K562 (cell line): ENCODE measurements around the gene CCDC106. TPM values are rescaled to one million over a fixed set of nuclear protein-coding genes. Genes with fewer than 3 reads are reported as not detected.

ENCODE experiments used
- CCNT2 ChIP-seq: IDR thresholded peaks from 2 replicates; pipeline ENCODE4 v1.6.1; 2011; ENCODE audit warnings: borderline replicate concordance, low read depth, mild to moderate bottlenecking, moderate library complexity, mixed read lengths, low read length; ENCODE audit not compliant: insufficient read length; ENCODE audit errors: extremely low read depth
- CREBBP ChIP-seq: IDR thresholded peaks from one replicate; pipeline ENCODE4 v1.6.1; 2012; ENCODE audit warnings: low read depth, mild to moderate bottlenecking, control low read depth, inconsistent platforms, low read length
- DMBX1 ChIP-seq: fragments of 250-450 bp; sonication (Bioruptor Pico); IDR thresholded peaks from 2 replicates; pipeline ENCODE4 v1.8.0; 2022; ENCODE audit warnings: inconsistent platforms, mild to moderate bottlenecking, moderate library complexity, borderline replicate concordance
- DNMT1 ChIP-seq: fragments of 450-650 bp; IDR thresholded peaks from 2 replicates; pipeline ENCODE4 v1.6.1; 2016; ENCODE audit warnings: antibody characterized with exemption, mild to moderate bottlenecking
- ELF1 ChIP-seq: fragments of 200-800 bp; sonication (Bioruptor generic); IDR thresholded peaks from 2 replicates; pipeline ENCODE4 v1.6.1; 2016; ENCODE audit warnings: missing genetic modification characterization, missing compliant biosample characterization
- GABPB1 ChIP-seq: sonication (generic); formaldehyde crosslinking; IDR thresholded peaks from 2 replicates; pipeline ENCODE4 v1.8.0; 2022; ENCODE audit warnings: mild to moderate bottlenecking, missing genetic modification reagents
- HDAC6 ChIP-seq: IDR thresholded peaks from 2 replicates; pipeline ENCODE4 v1.6.1; 2012; ENCODE audit warnings: low read depth, mild to moderate bottlenecking, control low read depth, inconsistent platforms, low read length, moderate library complexity
- HEY1 ChIP-seq: fragments of 250-450 bp; sonication (Bioruptor Pico); IDR thresholded peaks from 2 replicates; pipeline ENCODE4 v1.5.0; 2020; ENCODE audit warnings: mild to moderate bottlenecking, moderate library complexity, borderline replicate concordance
- JUN ChIP-seq, 2 experiments: sonication (generic) in 1 of 2; formaldehyde crosslinking in 1 of 2; IDR thresholded peaks; 2 replicates each; pipeline versions ENCODE4 v1.6.1 to v1.8.0; 2012 to 2022; ENCODE audit warnings: borderline replicate concordance in 2 of 2, mild to moderate bottlenecking in 2 of 2, improper control_type of control experiment in 1 of 2, low read depth in 1 of 2, low read length in 1 of 2, missing genetic modification reagents in 1 of 2
- PHTF2 ChIP-seq: fragments of 250-450 bp; sonication (Bioruptor Pico); IDR thresholded peaks from 2 replicates; pipeline ENCODE4 v1.5.0; 2021; ENCODE audit warnings: mild to moderate bottlenecking
- RBM34 ChIP-seq: fragments of 200-400 bp; formaldehyde crosslinking; IDR thresholded peaks from 2 replicates; pipeline ENCODE4 v1.6.1; 2018; ENCODE audit warnings: low read length, borderline replicate concordance; ENCODE audit not compliant: insufficient read depth
- SMARCB1 ChIP-seq: IDR thresholded peaks from 2 replicates; pipeline ENCODE4 v1.6.1; 2011; ENCODE audit warnings: improper control_type of control experiment, low read depth; ENCODE audit not compliant: insufficient read length
- TAF9B ChIP-seq: fragments of 450-650 bp; IDR thresholded peaks from 2 replicates; pipeline ENCODE4 v1.6.1; 2018; ENCODE audit warnings: mild to moderate bottlenecking; ENCODE audit not compliant: partially characterized antibody
- ZBTB7A ChIP-seq: IDR thresholded peaks from 2 replicates; pipeline ENCODE4 v1.6.1; 2011; ENCODE audit warnings: low read depth, mild to moderate bottlenecking, low read length, moderate library complexity, borderline replicate concordance; ENCODE audit not compliant: control insufficient read depth
- ZNF175 ChIP-seq: fragments of 200-800 bp; sonication (Bioruptor generic); IDR thresholded peaks from 2 replicates; pipeline ENCODE4 v1.6.1; 2016; ENCODE audit warnings: low read depth, mild to moderate bottlenecking, missing genetic modification characterization, missing compliant biosample characterization
- ZNF384 ChIP-seq: IDR thresholded peaks from 2 replicates; pipeline ENCODE4 v1.6.1; 2012; ENCODE audit warnings: low read depth, low read length, improper control_type of control experiment
- ZNF551 ChIP-seq: fragments of 250-450 bp; sonication (Bioruptor Pico); IDR thresholded peaks from 2 replicates; pipeline ENCODE4 v1.5.0; 2021; ENCODE audit warnings: mild to moderate bottlenecking, moderate library complexity
- ZNF696 ChIP-seq: fragments of 250-450 bp; sonication (Bioruptor Pico); conservative IDR thresholded peaks from 2 replicates; pipeline ENCODE4 v1.4.0; 2020; ENCODE audit warnings: mild to moderate bottlenecking, moderate library complexity
- polyA plus RNA-seq, 8 experiments: library from polyadenylated mRNA; depleted of rRNA in 4 of 8; stranded (reverse) in 5 of 8; unstranded in 3 of 8; fragments of >200 nt; fragmentation: Nextera tagmentation in 2 of 8; fragmentation: Illumina TruSeq in 1 of 8; extraction: Ambion mirVana in 2 of 8; extraction: Trizol in 1 of 8; gene quantifications; 2 replicates each; pipeline versions ENCODE4 v1.2.1 to v1.2.3, GENCODE V29; 2011 to 2014; ENCODE audit warnings: inconsistent platforms in 1 of 8, missing spikeins in 1 of 8
- total RNA-seq, 7 experiments: library from RNA; depleted of rRNA in 6 of 7; stranded (reverse); fragments of >200 nt in 6 of 7; fragmentation: Illumina TruSeq in 2 of 7; extraction: Trizol in 2 of 7; gene quantifications; 2 replicates each; pipeline versions ENCODE4 v1.2.1 to v1.2.3, GENCODE V29; 2011 to 2021; ENCODE audit warnings: low replicate concordance in 1 of 7
- TF ChIP-seq, protein P1 (sequence below), 2 experiments: fragments of 200-800 bp in 1 of 2; sonication (Bioruptor generic) in 1 of 2; sonication (generic) in 1 of 2; formaldehyde crosslinking in 1 of 2; IDR thresholded peaks in 1 of 2; conservative IDR thresholded peaks in 1 of 2; 2 replicates each; pipeline versions ENCODE4 v1.5.0 to v1.6.1; 2016 to 2020; ENCODE audit warnings: missing compliant biosample characterization in 1 of 2, missing genetic modification characterization in 1 of 2, missing genetic modification reagents in 1 of 2
- TF ChIP-seq, protein P2 (sequence below): fragments of 250-450 bp; sonication (Bioruptor Pico); IDR thresholded peaks from 2 replicates; pipeline ENCODE4 v1.4.0; 2020; ENCODE audit warnings: mild to moderate bottlenecking, moderate library complexity
- TF ChIP-seq, protein P3 (sequence below): fragments of 250-450 bp; sonication (Bioruptor Pico); IDR thresholded peaks from 2 replicates; pipeline ENCODE4 v1.4.0; 2020; ENCODE audit warnings: borderline replicate concordance

The CCDC106 gene
- total and polyA plus RNA-seq, 9 of the 15 experiments (the other 6 are each of a cell fraction or from before 2014, with no cell fraction given): 0.10 to 27.5 (median 15.0) TPM; not detected in 1

DNA sequence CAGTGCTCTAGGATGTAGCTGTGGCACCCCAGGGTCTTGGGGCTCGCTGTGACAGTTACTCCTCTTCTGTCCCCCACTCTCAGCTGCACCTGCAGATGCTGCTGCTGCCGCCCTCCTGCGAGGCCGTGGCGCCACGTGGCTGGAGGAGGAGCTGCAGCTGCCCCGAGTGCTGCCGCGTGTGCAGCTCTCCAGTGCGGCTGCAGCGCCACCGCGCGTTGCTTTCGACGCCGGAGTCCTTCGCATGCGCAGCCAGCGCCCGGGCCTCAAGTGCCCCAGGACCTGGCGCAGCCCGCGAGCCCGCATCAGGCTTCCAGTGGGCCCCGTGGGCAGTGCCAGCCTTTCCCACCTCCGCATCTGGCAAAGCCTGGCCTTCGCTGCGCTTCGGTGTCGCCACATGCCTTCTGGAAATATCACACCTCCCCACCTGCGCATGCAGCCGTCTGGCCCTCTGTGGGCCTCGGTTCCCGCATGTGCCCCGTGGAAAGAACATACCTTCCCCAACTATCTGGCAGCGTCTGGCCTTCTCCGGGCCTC lies 7.9 kb upstream of the CCDC106 start (continued):
- TF ChIP-seq RBM34: no peak
- TF ChIP-seq ZNF384: no peak
- TF ChIP-seq JUN (IDR thresholded peaks at IDR 0.05; ENCODE audit: borderline replicate concordance, low read depth, low read length): peak; percentile 75; the same call in 1 of the 2 replicates
- peak; percentile 87; the same call in 1 of the 2 replicates for TF ChIP-seq JUN (CRISPR knock-in tag; IDR thresholded peaks at IDR 0.05; ENCODE audit: borderline replicate concordance)
- no peak for TF ChIP-seq TAF9B
- no peak for TF ChIP-seq DNMT1
- peak; percentile 86 for TF ChIP-seq GABPB1 (CRISPR knock-in tag)
- TF ChIP-seq ELF1: no peak; the same call in 1 of the 2 replicates
- TF ChIP-seq HEY1 (CRISPR knock-in tag): no peak
- no peak for TF ChIP-seq PHTF2 (CRISPR knock-in tag)
- TF ChIP-seq HDAC6: no peak
- no peak for TF ChIP-seq ZNF696 (CRISPR knock-in tag)
- TF ChIP-seq, protein P1, sequence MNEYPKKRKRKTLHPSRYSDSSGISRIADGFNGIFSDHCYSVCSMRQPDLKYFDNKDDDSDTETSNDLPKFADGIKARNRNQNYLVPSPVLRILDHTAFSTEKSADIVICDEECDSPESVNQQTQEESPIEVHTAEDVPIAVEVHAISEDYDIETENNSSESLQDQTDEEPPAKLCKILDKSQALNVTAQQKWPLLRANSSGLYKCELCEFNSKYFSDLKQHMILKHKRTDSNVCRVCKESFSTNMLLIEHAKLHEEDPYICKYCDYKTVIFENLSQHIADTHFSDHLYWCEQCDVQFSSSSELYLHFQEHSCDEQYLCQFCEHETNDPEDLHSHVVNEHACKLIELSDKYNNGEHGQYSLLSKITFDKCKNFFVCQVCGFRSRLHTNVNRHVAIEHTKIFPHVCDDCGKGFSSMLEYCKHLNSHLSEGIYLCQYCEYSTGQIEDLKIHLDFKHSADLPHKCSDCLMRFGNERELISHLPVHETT (CRISPR knock-in tag; conservative IDR thresholded peaks at IDR 0.05 in 1 of 2, IDR thresholded peaks at IDR 0.05 in 1 of 2): no peak
- TF ChIP-seq, protein P2, sequence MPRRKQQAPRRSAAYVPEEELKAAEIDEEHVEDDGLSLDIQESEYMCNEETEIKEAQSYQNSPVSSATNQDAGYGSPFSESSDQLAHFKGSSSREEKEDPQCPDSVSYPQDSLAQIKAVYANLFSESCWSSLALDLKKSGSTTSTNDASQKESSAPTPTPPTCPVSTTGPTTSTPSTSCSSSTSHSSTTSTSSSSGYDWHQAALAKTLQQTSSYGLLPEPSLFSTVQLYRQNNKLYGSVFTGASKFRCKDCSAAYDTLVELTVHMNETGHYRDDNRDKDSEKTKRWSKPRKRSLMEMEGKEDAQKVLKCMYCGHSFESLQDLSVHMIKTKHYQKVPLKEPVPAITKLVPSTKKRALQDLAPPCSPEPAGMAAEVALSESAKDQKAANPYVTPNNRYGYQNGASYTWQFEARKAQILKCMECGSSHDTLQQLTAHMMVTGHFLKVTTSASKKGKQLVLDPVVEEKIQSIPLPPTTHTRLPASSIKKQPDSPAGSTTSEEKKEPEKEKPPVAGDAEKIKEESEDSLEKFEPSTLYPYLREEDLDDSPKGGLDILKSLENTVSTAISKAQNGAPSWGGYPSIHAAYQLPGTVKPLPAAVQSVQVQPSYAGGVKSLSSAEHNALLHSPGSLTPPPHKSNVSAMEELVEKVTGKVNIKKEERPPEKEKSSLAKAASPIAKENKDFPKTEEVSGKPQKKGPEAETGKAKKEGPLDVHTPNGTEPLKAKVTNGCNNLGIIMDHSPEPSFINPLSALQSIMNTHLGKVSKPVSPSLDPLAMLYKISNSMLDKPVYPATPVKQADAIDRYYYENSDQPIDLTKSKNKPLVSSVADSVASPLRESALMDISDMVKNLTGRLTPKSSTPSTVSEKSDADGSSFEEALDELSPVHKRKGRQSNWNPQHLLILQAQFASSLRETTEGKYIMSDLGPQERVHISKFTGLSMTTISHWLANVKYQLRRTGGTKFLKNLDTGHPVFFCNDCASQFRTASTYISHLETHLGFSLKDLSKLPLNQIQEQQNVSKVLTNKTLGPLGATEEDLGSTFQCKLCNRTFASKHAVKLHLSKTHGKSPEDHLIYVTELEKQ (CRISPR knock-in tag): peak; percentile 53; the same call in 1 of the 2 replicates
- no peak for TF ChIP-seq CREBBP
- TF ChIP-seq CCNT2: peak; percentile 68
- TF ChIP-seq, protein P3, sequence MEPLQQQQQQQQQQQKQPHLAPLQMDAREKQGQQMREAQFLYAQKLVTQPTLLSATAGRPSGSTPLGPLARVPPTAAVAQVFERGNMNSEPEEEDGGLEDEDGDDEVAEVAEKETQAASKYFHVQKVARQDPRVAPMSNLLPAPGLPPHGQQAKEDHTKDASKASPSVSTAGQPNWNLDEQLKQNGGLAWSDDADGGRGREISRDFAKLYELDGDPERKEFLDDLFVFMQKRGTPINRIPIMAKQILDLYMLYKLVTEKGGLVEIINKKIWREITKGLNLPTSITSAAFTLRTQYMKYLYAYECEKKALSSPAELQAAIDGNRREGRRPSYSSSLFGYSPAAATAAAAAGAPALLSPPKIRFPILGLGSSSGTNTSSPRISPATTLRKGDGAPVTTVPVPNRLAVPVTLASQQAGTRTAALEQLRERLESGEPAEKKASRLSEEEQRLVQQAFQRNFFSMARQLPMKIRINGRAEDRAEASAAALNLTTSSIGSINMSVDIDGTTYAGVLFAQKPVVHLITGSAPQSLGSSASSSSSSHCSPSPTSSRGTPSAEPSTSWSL (CRISPR knock-in tag): no peak
- no peak for TF ChIP-seq SMARCB1
- TF ChIP-seq ZNF175 (CRISPR knock-in tag): no peak
- no peak for TF ChIP-seq ZBTB7A
- TF ChIP-seq DMBX1: peak; percentile 58; the same call in 1 of the 2 replicates
- TF ChIP-seq ZNF551 (CRISPR knock-in tag): no peak
